Cardiac muscle cell (in vitro differentiated cells and primary cell): Measurements from ENCODE around the gene PDZRN3. TPM values are rescaled to one million over a fixed set of nuclear protein-coding genes. Genes with fewer than 3 reads are reported as not detected.

Source experiments
- DNase-seq, 2 donors: peaks; one replicate each; pipeline versions ENCODE4 v3.0.0 to v3.0.0-alpha.2; 2010 to 2017; ENCODE audit warnings: low read depth in 1 of 2, low spot score in 1 of 2
- H3K27ac ChIP-seq: fragments of 200-600 bp; sonication (generic); 2 replicates; pipeline ENCODE4 v1.5.1; 2016
- H3K27me3 ChIP-seq: fragments of 200-600 bp; sonication (generic); 2 replicates; pipeline ENCODE4 v1.6.0; 2016; ENCODE audit warnings: control low read depth
- H3K36me3 ChIP-seq: fragments of 200-600 bp; sonication (generic); 2 replicates; pipeline ENCODE4 v1.5.1; 2016; ENCODE audit warnings: control low read depth
- H3K4me1 ChIP-seq: fragments of 200-600 bp; sonication (generic); 2 replicates; pipeline ENCODE4 v1.8.1; 2017; ENCODE audit warnings: low read depth, mild to moderate bottlenecking, mixed run types
- H3K4me3 ChIP-seq: fragments of 200-600 bp; sonication (generic); 2 replicates; pipeline ENCODE4 v1.5.1; 2016; ENCODE audit warnings: mild to moderate bottlenecking
- H3K9me3 ChIP-seq: fragments of 200-600 bp; sonication (generic); 2 replicates; pipeline ENCODE4 v1.5.1; 2017; ENCODE audit warnings: low read depth, mild to moderate bottlenecking, control low read depth
- CTCF ChIP-seq: IDR thresholded peaks from 2 replicates; pipeline ENCODE4 v1.5.1; 2012; ENCODE audit warnings: low read depth, mild to moderate bottlenecking, low read length
- polyA plus RNA-seq: library from polyadenylated mRNA; unstranded; fragments of >200 nt; fragmentation: Nextera tagmentation; extraction: Ambion mirVana; gene quantifications from 2 replicates; pipeline ENCODE4 v1.2.1, GENCODE V29; 2016
- total RNA-seq: library from RNA; depleted of rRNA; stranded (reverse); fragments of >200 nt; gene quantifications from 2 replicates; pipeline ENCODE4 v1.2.3, GENCODE V29; 2016

The PDZRN3 gene
- total and polyA plus RNA-seq, 2 experiments from 2014 or later, result 63.9 to 94.7 TPM

DNA sequence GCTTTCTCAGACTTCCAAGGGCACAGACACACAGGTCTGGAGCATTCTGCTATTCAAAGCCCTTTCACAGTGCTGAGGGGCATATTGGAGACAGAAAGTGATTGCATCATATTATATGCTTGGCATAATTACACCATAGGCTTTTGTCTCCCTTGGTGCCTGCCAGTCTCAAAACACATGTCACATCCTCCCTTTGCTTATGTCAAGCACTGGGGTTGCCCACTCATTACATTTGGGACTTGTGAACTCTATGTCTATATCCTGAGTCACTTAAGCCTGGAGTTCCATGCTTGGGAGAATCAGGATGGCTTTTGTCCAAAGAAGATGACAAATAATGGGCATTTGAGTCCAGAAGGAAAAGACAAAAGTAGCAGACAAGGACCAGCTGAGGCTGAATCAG lies 12.3 kb upstream of the PDZRN3 start:
- TF ChIP-seq CTCF, result no peak
- no peaks in the 10 kb centered on the region for H3K9me3 ChIP-seq
- H3K27me3 ChIP-seq, result no peaks in the 10 kb centered on the region
- no peak overlapping the region for H3K4me3 ChIP-seq
- H3K27ac ChIP-seq, result no peak overlapping the region
- DNase-seq, result no peak
- H3K36me3 ChIP-seq, result no peaks in the 10 kb centered on the region
- no peaks in the 10 kb centered on the region for H3K4me1 ChIP-seq

DNA sequence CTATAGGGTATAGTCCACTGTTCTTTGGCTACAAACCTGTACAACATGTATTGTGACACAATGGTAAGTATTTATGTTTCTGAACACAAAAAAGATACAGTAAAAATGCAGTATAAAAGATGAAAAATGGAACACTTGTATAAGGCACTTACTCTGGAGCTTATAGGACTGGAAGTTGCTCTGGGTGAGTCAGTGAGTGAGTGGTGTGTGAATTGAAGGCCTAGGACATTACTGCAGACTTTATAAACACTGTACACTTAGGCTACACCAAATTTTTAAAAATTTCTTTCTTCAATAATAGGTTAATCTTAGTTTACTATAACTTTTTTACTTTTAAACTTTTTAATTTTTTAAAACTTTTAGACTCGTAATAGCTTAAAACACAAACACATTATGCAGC lies 10.5 kb upstream of the PDZRN3 start:
- no peak for DNase-seq

DNA sequence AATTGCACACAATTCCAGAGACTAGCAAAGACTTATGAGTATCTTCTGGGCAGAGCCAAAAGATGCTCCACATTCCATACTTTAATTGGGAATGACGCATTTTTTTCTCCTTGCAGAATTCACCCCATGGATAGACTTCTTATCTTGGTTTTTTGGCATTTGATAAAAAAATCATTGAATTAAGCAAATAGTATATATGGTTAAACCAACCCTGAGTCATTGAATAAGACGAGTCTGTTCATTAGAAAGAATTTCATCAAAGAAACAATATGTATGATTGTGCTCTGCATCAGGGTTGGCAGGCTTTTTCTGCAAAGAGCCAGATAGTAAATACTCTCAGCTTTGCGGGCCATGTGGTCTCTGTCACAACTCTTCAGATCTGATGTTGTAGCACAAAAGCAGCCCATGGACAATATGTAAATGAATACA lies 9.2 kb upstream of the PDZRN3 start:
- DNase-seq, result peak in 1 of 2 donors; percentile 74
- Histone ChIP-seq H3K27ac (no peak overlapping the region), H3K9me3 (no peaks in the 10 kb centered on the region), H3K4me1 (peaks cover 4% of the 10 kb centered on the region), H3K4me3 (no peak overlapping the region), H3K36me3 (no peaks in the 10 kb centered on the region), H3K27me3 (no peaks in the 10 kb centered on the region)
- no peak for TF ChIP-seq CTCF

More for the DNA sequence above, 10.5 kb upstream of the PDZRN3 start:
- no peak for TF ChIP-seq CTCF
- H3K27me3 ChIP-seq, result no peaks in the 10 kb centered on the region
- H3K27ac ChIP-seq, result no peak overlapping the region
- H3K36me3 ChIP-seq, result no peaks in the 10 kb centered on the region
- H3K4me1 ChIP-seq, result no peaks in the 10 kb centered on the region
- no peaks in the 10 kb centered on the region for H3K9me3 ChIP-seq
- H3K4me3 ChIP-seq, result no peak overlapping the region

DNA sequence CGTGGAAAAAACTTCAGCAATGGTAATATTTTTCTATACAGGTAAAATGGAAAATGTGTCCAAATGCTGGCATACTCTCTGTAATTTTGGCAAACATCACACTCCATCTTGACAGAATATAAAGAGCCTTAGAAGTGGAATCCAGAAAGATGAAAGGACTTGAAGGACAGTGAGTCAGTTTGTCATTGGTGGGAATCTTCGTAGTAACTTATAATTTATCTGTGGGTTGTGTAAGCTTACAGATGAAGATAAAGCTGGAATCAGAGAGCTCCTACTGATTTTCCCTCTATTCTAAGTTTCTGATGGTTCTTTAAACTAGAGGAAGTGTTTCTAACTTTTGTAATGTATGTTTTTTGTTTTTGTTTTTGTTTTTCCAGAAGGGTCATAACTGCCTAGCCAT lies 8.7 kb upstream of the PDZRN3 start:
- no peak overlapping the region for H3K27ac ChIP-seq
- no peak for DNase-seq
- no peaks in the 10 kb centered on the region for H3K27me3 ChIP-seq
- H3K36me3 ChIP-seq, result no peaks in the 10 kb centered on the region
- no peak for TF ChIP-seq CTCF
- H3K4me3 ChIP-seq, result no peak overlapping the region
- H3K4me1 ChIP-seq, result peaks cover 6% of the 10 kb centered on the region
- no peaks in the 10 kb centered on the region for H3K9me3 ChIP-seq

DNA sequence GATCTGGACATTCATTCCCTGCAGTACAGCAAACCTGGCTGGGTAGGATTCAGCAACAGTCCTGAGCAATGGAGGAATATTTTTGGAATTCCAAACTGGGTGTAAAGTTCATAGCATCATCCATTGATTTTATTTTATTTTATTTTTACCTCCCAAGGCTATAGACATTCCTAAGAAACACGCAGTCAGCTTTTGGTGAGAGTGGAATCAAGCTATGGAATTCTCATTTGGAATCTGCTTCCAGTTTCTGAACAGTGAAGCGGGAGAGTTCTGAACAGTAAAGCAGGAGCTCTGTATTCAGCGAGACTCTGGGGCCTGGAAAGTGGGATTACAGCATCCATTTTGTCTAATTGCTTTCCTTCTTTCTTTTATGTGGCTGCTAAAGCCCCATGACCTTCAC lies 1.4 kb upstream of the PDZRN3 start:
- no peaks in the 10 kb centered on the region for H3K36me3 ChIP-seq
- TF ChIP-seq CTCF, result no peak
- peaks cover 32% of the 10 kb centered on the region for H3K4me1 ChIP-seq
- H3K9me3 ChIP-seq, result no peaks in the 10 kb centered on the region
- H3K27ac ChIP-seq, result peak overlapping the region; percentile 85
- H3K27me3 ChIP-seq, result no peaks in the 10 kb centered on the region
- peak overlapping the region; percentile 61 for H3K4me3 ChIP-seq
- DNase-seq, result no peak
